ENCODE results near the gene TNS1.

The TNS1 gene

GRCh38 chr2:218015586-218016521 is 13.1 kb upstream of the TNS1 start:
- DNase-seq = no peak

GRCh38 chr2:218014706-218015585 is 12.2 kb upstream of the TNS1 start:
- no peak for DNase-seq

GRCh38 chr2:218013289-218013688 is 10.5 kb upstream of the TNS1 start:
- DNase-seq = no peak

GRCh38 chr2:218012284-218012683 is 9.5 kb upstream of the TNS1 start:
- no peak for DNase-seq

GRCh38 chr2:218011653-218012040 is 8.9 kb upstream of the TNS1 start:
- no peak for DNase-seq

GRCh38 chr2:218010984-218011652 is 8.3 kb upstream of the TNS1 start:
- no peak for DNase-seq

- DNase-seq = peak; percentile 65
Measured at GRCh38 chr2:218010140-218010983, 7.6 kb upstream of the TNS1 start.

- DNase-seq = no peak
Measured at GRCh38 chr2:218009765-218010139, 7.0 kb upstream of the TNS1 start.

- no peak for DNase-seq
Measured at GRCh38 chr2:218009231-218009630, 6.4 kb upstream of the TNS1 start.

GRCh38 chr2:218008060-218009040 is 5.6 kb upstream of the TNS1 start:
- no peak for DNase-seq

- DNase-seq = no peak
Measured at GRCh38 chr2:218006741-218007140, 3.9 kb upstream of the TNS1 start.

- DNase-seq = no peak
Measured at GRCh38 chr2:218005486-218005885, 2.7 kb upstream of the TNS1 start.

GRCh38 chr2:218005028-218005427 is 2.2 kb upstream of the TNS1 start:
- DNase-seq = no peak

- no peak for DNase-seq
Measured at GRCh38 chr2:218003981-218004419, 1.2 kb upstream of the TNS1 start.

- no peak for DNase-seq
Measured at GRCh38 chr2:218003281-218003944, 618 bp upstream of the TNS1 start.

GRCh38 chr2:218002143-218002844 is 501 bp downstream of the TNS1 start:
- no peak for DNase-seq

GRCh38 chr2:218001629-218002028 is 1.2 kb downstream of the TNS1 start:
- no peak for DNase-seq

GRCh38 chr2:218000136-218000535 is 2.7 kb downstream of the TNS1 start:
- DNase-seq = no peak

GRCh38 chr2:217999595-217999959 is 3.2 kb downstream of the TNS1 start:
- no peak for DNase-seq

All from activated CD8-positive, alpha-beta memory T cell treated with anti-CD3 and anti-CD28 coated beads, Interleukin-2, amount 50 U/mL, for 48 hours (primary cell).